ENCODE data around the gene USP20.

The USP20 gene

GRCh38 chr9:129838707-129839259 lies 3.5 kb downstream of the USP20 start:
- TF ChIP-seq, protein P1, sequence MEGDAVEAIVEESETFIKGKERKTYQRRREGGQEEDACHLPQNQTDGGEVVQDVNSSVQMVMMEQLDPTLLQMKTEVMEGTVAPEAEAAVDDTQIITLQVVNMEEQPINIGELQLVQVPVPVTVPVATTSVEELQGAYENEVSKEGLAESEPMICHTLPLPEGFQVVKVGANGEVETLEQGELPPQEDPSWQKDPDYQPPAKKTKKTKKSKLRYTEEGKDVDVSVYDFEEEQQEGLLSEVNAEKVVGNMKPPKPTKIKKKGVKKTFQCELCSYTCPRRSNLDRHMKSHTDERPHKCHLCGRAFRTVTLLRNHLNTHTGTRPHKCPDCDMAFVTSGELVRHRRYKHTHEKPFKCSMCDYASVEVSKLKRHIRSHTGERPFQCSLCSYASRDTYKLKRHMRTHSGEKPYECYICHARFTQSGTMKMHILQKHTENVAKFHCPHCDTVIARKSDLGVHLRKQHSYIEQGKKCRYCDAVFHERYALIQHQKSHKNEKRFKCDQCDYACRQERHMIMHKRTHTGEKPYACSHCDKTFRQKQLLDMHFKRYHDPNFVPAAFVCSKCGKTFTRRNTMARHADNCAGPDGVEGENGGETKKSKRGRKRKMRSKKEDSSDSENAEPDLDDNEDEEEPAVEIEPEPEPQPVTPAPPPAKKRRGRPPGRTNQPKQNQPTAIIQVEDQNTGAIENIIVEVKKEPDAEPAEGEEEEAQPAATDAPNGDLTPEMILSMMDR (IDR thresholded peaks at IDR 0.05; ENCODE audit: low read depth, low read length): no peak
- no peak overlapping the region for H3K4me3 ChIP-seq (ENCODE audit: low read depth, low read length)
- DNase-seq (ENCODE audit: low read depth, low spot score): peak; percentile 74
- in situ Hi-C loops (cut with HindIII; ENCODE audit: low sequenced_read_pairs): no loop called here

GRCh38 chr9:129839324-129840023 lies 4.2 kb downstream of the USP20 start:
- H3K4me3 ChIP-seq (ENCODE audit: low read depth, low read length): no peak overlapping the region
- in situ Hi-C loops (cut with HindIII; ENCODE audit: low sequenced_read_pairs): no loop called here
- DNase-seq (ENCODE audit: low read depth, low spot score): no peak
- TF ChIP-seq, protein P1 (IDR thresholded peaks at IDR 0.05; ENCODE audit: low read depth, low read length): no peak

GRCh38 chr9:129840034-129840433 lies 4.8 kb downstream of the USP20 start:
- in situ Hi-C loops (cut with HindIII; ENCODE audit: low sequenced_read_pairs): no loop called here
- TF ChIP-seq, protein P1 (IDR thresholded peaks at IDR 0.05; ENCODE audit: low read depth, low read length): no peak
- H3K4me3 ChIP-seq (ENCODE audit: low read depth, low read length): no peak overlapping the region
- DNase-seq (ENCODE audit: low read depth, low spot score): no peak

DNA sequence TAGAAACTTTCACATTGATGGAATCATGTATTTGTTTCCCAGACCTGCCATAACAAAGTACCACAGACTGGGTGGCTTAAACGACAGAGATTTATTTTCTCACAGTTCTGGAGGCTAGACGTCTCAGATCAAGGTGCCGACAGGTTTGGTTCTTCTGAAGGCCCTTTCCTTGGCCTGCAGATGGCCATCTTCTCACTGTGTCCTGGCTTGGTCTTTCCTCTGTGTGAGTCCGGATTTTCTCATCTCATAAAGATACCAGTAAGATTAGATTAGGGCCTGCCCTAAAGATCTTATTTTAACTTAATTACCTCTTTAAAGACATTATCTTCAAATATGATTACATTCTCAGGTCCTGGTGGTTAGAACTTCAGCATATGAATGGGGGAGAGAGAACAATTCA lies 5.8 kb downstream of the USP20 start:
- H3K4me3 ChIP-seq (ENCODE audit: low read depth, low read length): no peak overlapping the region
- no peak for DNase-seq (ENCODE audit: low read depth, low spot score)
- in situ Hi-C loops (cut with HindIII; ENCODE audit: low sequenced_read_pairs): no loop called here
- TF ChIP-seq, protein P1 (IDR thresholded peaks at IDR 0.05; ENCODE audit: low read depth, low read length): no peak

DNA sequence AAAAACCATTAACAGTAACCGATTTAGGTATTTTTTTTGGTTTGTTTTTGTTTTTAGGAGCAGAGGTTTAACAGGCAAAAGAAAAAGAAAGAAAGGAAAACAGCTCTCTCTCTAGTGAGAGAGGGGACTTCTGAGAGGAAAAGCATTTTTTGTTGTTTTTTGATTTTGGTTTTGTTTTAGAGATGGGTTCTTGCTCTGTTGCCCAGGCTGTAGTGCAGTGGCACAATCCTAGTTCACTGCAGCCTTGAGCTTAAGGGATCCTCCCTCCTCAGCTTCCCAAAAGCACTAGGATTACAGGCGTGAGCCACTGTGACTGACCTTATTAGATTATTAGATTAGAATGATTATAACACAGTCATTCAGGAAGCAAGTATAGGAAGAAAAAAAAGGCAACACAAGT lies 10.1 kb downstream of the USP20 start:
- TF ChIP-seq, protein P1 (IDR thresholded peaks at IDR 0.05; ENCODE audit: low read depth, low read length): no peak
- in situ Hi-C loops (cut with HindIII; ENCODE audit: low sequenced_read_pairs): no loop called here
- no peak for DNase-seq (ENCODE audit: low read depth, low spot score)
- no peak overlapping the region for H3K4me3 ChIP-seq (ENCODE audit: low read depth, low read length)

DNA sequence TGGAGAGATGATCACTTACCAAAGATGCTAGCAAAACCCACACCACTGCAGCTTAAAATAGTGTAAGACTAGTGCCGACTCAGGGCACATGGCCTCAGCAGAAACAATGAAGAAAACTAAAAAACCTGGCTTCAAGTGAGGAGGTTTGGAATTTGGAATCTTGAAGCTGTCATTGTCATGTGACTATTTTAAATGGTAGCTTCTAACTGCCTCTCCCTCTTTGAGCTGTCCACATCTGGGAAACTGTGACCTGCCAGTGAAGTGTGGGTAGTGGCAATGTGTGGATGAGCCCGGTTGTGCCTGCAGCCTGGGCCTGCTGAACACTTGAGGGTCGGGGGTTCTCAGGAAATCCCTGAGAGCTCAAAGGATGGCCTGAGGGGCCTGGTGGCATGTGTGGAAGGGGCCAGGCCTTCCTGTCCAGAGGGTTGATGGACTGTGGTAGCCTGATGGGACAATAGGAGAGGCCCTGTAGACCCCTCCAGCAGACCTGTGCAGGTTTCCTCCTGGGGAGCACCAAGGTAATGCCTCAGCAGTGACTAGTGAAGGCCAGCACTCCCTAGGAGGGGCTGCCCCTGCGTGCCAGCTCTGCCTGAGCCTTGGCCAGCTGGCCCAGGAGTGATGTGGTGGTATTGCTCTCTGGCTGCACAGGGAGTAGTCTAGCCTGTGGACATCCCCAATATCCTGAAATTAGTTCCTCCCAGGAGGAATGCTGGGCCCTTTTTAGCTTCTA lies 13.6 kb downstream of the USP20 start:
- in situ Hi-C loops (cut with HindIII; ENCODE audit: low sequenced_read_pairs): no loop called here
- H3K4me3 ChIP-seq (ENCODE audit: low read depth, low read length): no peak overlapping the region
- DNase-seq (ENCODE audit: low read depth, low spot score): no peak
- TF ChIP-seq, protein P1 (IDR thresholded peaks at IDR 0.05; ENCODE audit: low read depth, low read length): no peak
